MM.1S (cell line): ENCODE results near the gene POLD3.

Experiments
- DNase-seq: peaks from one replicate; pipeline ENCODE4 v3.0.0-alpha.2; 2015
- H2AFZ ChIP-seq: fragments of 300-600 bp; sonication (generic); 2 replicates; pipeline ENCODE4 v1.6.0; 2016; ENCODE audit warnings: antibody characterized with exemption, low read length
- H3F3A ChIP-seq: fragments of 300-600 bp; sonication (generic); 2 replicates; pipeline ENCODE4 v1.6.1; 2016; ENCODE audit warnings: mild to moderate bottlenecking, antibody characterized with exemption, low read length, moderate library complexity, mixed read lengths; ENCODE audit not compliant: insufficient read depth
- H3K27ac ChIP-seq: fragments of 300-600 bp; sonication (generic); 2 replicates; pipeline ENCODE4 v1.5.1; 2016; ENCODE audit warnings: mild to moderate bottlenecking, low read length
- H3K27me3 ChIP-seq: fragments of 300-600 bp; sonication (generic); replicated peaks from 2 replicates; pipeline ENCODE4 v1.6.0; 2016; ENCODE audit warnings: low read length; ENCODE audit not compliant: insufficient read depth
- H3K36me3 ChIP-seq: fragments of 300-600 bp; sonication (generic); replicated peaks from 2 replicates; pipeline ENCODE4 v1.6.1; 2016; ENCODE audit warnings: mild to moderate bottlenecking, low read length, mixed read lengths; ENCODE audit not compliant: insufficient read depth
- H3K4me1 ChIP-seq: fragments of 300-600 bp; sonication (generic); 2 replicates; pipeline ENCODE4 v1.6.1; 2016; ENCODE audit warnings: low read length, mixed read lengths
- H3K4me2 ChIP-seq: fragments of 300-600 bp; sonication (generic); 2 replicates; pipeline ENCODE4 v1.6.0; 2016; ENCODE audit warnings: low read depth, low read length
- H3K4me3 ChIP-seq: fragments of 300-600 bp; sonication (generic); 2 replicates; pipeline ENCODE4 v1.5.1; 2016; ENCODE audit warnings: low read length, mixed read lengths
- H3K79me2 ChIP-seq: fragments of 300-600 bp; sonication (generic); 2 replicates; pipeline ENCODE4 v1.6.1; 2016; ENCODE audit warnings: mixed run types, low read length, mixed read lengths
- H3K9ac ChIP-seq: fragments of 300-600 bp; sonication (generic); 2 replicates; pipeline ENCODE4 v1.6.1; 2016; ENCODE audit warnings: low read length, mixed read lengths
- H3K9me2 ChIP-seq: fragments of 300-600 bp; sonication (generic); replicated peaks from 2 replicates; pipeline ENCODE4 v1.6.1; 2016; ENCODE audit warnings: mild to moderate bottlenecking, low read length, mixed read lengths; ENCODE audit not compliant: insufficient read depth
- H3K9me3 ChIP-seq: fragments of 300-600 bp; sonication (generic); replicated peaks from 2 replicates; pipeline ENCODE4 v1.6.1; 2016; ENCODE audit warnings: mild to moderate bottlenecking, low read length, mixed read lengths; ENCODE audit not compliant: insufficient read depth
- H4K20me1 ChIP-seq: fragments of 300-600 bp; sonication (generic); 2 replicates; pipeline ENCODE4 v1.6.1; 2016; ENCODE audit warnings: mild to moderate bottlenecking, low read length, moderate library complexity, mixed read lengths; ENCODE audit not compliant: insufficient read depth
- EZH2 ChIP-seq: fragments of 300-600 bp; sonication (generic); optimal IDR thresholded peaks from 2 replicates; pipeline ENCODE3; 2017; ENCODE audit warnings: low read depth, mild to moderate bottlenecking, antibody characterized with exemption, low read length, mixed read lengths
- EZH2phosphoT487 ChIP-seq: fragments of 300-600 bp; sonication (generic); IDR thresholded peaks from 2 replicates; pipeline ENCODE4 v1.6.1; 2018; ENCODE audit warnings: antibody characterized with exemption, low read length
- TF ChIP-seq, protein P1 (sequence below): fragments of 300-600 bp; sonication (generic); IDR thresholded peaks from 2 replicates; pipeline ENCODE4 v1.5.1; 2016; ENCODE audit warnings: antibody characterized with exemption, low read length, mixed read lengths

POLD3 gene

DNA sequence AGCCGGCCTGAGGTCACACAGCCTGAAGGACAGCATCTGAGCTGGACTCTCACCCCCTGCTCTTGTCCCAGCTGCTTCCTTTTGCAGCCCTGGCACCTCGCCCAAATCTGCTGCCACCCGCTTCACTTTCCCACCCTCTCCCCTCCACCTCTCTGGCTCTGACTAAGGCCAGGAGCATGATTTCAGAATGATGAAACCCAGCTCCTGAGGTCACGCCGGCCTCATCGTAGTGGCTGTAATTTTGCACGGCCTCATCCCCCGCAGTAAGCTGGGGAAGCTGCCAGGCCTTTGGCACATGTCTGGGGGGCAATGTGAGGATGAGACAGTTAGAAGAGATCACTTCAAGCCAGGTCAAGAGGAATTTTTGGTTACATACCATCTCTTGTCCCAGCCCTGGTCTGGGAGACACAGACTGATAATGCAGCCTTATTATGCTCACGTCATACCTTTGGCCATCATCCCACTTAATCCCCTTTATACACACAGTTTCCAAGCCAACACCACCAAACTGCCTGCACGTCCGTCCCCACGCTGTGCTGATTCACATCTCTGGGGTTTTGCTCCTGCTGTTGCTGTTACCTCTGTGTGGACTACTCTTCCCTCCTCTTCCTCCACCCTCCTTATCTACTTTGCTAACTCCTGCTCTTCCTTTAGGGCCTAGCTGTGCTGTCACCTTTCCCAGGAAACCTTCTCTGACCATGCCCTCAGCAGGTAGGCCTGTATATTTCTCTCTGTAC lies 80.7 kb downstream of the POLD3 start:
- TF ChIP-seq EZH2 (no peak), EZH2phosphoT487 (no peak)
- TF ChIP-seq, protein P1, sequence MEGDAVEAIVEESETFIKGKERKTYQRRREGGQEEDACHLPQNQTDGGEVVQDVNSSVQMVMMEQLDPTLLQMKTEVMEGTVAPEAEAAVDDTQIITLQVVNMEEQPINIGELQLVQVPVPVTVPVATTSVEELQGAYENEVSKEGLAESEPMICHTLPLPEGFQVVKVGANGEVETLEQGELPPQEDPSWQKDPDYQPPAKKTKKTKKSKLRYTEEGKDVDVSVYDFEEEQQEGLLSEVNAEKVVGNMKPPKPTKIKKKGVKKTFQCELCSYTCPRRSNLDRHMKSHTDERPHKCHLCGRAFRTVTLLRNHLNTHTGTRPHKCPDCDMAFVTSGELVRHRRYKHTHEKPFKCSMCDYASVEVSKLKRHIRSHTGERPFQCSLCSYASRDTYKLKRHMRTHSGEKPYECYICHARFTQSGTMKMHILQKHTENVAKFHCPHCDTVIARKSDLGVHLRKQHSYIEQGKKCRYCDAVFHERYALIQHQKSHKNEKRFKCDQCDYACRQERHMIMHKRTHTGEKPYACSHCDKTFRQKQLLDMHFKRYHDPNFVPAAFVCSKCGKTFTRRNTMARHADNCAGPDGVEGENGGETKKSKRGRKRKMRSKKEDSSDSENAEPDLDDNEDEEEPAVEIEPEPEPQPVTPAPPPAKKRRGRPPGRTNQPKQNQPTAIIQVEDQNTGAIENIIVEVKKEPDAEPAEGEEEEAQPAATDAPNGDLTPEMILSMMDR: no peak
- Histone ChIP-seq H3K27ac (no peak overlapping the region), H3K27me3 (no peaks in the 10 kb centered on the region), H2AFZ (no peak overlapping the region), H3K4me2 (no peak overlapping the region), H3K9me3 (no peaks in the 10 kb centered on the region), H3K79me2 (no peaks in the 10 kb centered on the region), H3K36me3 (no peaks in the 10 kb centered on the region), H3K9me2 (no peaks in the 10 kb centered on the region), H3F3A (no peaks in the 10 kb centered on the region), H4K20me1 (no peaks in the 10 kb centered on the region), H3K4me3 (no peak overlapping the region), H3K4me1 (no peaks in the 10 kb centered on the region), H3K9ac (no peak overlapping the region)
- no peak for DNase-seq

- Histone ChIP-seq H3K27ac (no peak overlapping the region), H3K4me2 (no peak overlapping the region), H2AFZ (no peak overlapping the region), H3K4me1 (no peaks in the 10 kb centered on the region), H4K20me1 (no peaks in the 10 kb centered on the region), H3K9me2 (no peaks in the 10 kb centered on the region), H3K4me3 (no peak overlapping the region), H3F3A (no peaks in the 10 kb centered on the region), H3K79me2 (no peaks in the 10 kb centered on the region), H3K27me3 (no peaks in the 10 kb centered on the region), H3K36me3 (no peaks in the 10 kb centered on the region), H3K9ac (no peak overlapping the region), H3K9me3 (no peaks in the 10 kb centered on the region)
- TF ChIP-seq EZH2phosphoT487: no peak
- TF ChIP-seq EZH2: no peak
- TF ChIP-seq, protein P1: no peak
- no peak for DNase-seq
These were observed 81.4 kb downstream of the POLD3 start for GRCh38 chr11:74673693-74674360.

DNA sequence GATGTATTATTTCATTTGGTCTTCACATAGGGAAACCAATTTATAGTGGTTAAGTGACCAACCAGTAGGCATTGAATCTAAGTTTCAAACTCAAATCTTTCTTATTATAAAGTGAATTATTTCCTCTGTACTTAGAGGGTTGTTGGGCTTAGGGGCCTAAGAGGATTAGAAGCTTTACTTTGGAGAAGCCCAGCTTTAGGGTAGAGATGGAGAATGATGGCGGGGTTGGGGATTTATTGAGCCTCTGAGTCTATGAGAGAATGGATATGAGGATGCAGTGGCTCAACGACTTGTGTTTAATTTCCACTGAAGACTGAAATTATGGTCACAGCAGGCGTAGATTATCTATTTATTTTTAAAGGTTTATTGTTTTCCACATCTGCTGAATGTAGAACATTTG lies 83.4 kb downstream of the POLD3 start:
- H3F3A ChIP-seq: no peaks in the 10 kb centered on the region
- H2AFZ ChIP-seq: no peak overlapping the region
- no peaks in the 10 kb centered on the region for H3K27me3 ChIP-seq
- H3K79me2 ChIP-seq: no peaks in the 10 kb centered on the region
- H3K9me3 ChIP-seq: no peaks in the 10 kb centered on the region
- no peaks in the 10 kb centered on the region for H3K36me3 ChIP-seq
- H3K27ac ChIP-seq: no peak overlapping the region
- no peak overlapping the region for H3K9ac ChIP-seq
- no peak overlapping the region for H3K4me2 ChIP-seq
- H3K4me1 ChIP-seq: no peaks in the 10 kb centered on the region
- H3K4me3 ChIP-seq: no peak overlapping the region
- TF ChIP-seq, protein P1: no peak
- TF ChIP-seq EZH2phosphoT487: no peak
- no peak for TF ChIP-seq EZH2
- no peaks in the 10 kb centered on the region for H4K20me1 ChIP-seq
- no peak for DNase-seq
- H3K9me2 ChIP-seq: no peaks in the 10 kb centered on the region
